ENCODE measurements around the gene GABRA4.

DNA sequence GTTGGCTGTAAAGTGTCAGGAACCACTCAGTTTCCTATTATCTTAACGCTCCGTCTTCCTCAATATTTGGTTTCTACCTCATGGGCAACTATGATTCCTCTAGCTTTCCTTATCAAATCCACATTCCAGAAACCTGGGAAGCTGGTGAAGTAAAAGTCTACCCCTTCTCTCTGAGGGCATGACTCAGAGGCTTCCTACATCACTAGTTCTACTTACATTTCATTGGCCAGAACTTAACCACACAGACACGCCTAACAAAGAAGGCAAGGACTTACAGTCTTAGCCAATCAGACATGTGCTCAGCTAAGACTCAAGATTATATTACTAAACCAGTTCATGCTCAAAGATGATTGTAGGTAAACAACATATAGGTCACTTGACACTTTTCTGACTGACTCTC, 114.7 kb downstream of the GABRA4 start:
- TF ChIP-seq, protein P1, sequence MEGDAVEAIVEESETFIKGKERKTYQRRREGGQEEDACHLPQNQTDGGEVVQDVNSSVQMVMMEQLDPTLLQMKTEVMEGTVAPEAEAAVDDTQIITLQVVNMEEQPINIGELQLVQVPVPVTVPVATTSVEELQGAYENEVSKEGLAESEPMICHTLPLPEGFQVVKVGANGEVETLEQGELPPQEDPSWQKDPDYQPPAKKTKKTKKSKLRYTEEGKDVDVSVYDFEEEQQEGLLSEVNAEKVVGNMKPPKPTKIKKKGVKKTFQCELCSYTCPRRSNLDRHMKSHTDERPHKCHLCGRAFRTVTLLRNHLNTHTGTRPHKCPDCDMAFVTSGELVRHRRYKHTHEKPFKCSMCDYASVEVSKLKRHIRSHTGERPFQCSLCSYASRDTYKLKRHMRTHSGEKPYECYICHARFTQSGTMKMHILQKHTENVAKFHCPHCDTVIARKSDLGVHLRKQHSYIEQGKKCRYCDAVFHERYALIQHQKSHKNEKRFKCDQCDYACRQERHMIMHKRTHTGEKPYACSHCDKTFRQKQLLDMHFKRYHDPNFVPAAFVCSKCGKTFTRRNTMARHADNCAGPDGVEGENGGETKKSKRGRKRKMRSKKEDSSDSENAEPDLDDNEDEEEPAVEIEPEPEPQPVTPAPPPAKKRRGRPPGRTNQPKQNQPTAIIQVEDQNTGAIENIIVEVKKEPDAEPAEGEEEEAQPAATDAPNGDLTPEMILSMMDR (IDR thresholded peaks at IDR 0.05), result no peak
- no peak for TF ChIP-seq POLR2A (IDR thresholded peaks at IDR 0.05)
- no peak for TF ChIP-seq POLR2AphosphoS5 (IDR thresholded peaks at IDR 0.05)
